Occipital lobe (tissue), 2 donors: ENCODE data around the gene MRPL4. TPM values are rescaled to one million over a fixed set of nuclear protein-coding genes. Genes with fewer than 3 reads are reported as not detected.

Experiments used
- small RNA-seq: library from RNA; depleted of rRNA; stranded (forward); fragments of <200 nt; gene quantifications from one replicate; pipeline ENCODE3, GENCODE V24; 2014
- total RNA-seq: library from RNA; depleted of rRNA; stranded (reverse); fragments of >200 nt; gene quantifications from one replicate; pipeline ENCODE4 v1.2.3, GENCODE V29; 2014

MRPL4 gene
- total RNA-seq, 1 donor from 2014 or later, result 8.9 TPM

Small RNA genes lying within 50 kb of the gene (small RNA-seq; reads per million reads assigned to genes)
- gene AC011511.1, result not detected
- not detected for gene MIR4322

Other genes starting within 250 kb of the MRPL4 start
- 1.2 TPM for gene COL5A3, start 241.7 kb upstream of the MRPL4 start, total RNA-seq
- not detected for gene RDH8, start 238.7 kb upstream of the MRPL4 start, total RNA-seq
- 5.0 TPM for gene SHFL, start 165.9 kb upstream of the MRPL4 start, total RNA-seq
- gene ANGPTL6, start 149.5 kb upstream of the MRPL4 start, total RNA-seq, result 0.47 TPM
- gene PPAN, start 145.9 kb upstream of the MRPL4 start, total RNA-seq, result 18.1 TPM
- gene P2RY11, start 140.5 kb upstream of the MRPL4 start, total RNA-seq, result 3.9 TPM
- gene EIF3G, start 132.3 kb upstream of the MRPL4 start, total RNA-seq, result 96.1 TPM
- gene DNMT1, start 57.3 kb upstream of the MRPL4 start, total RNA-seq, result 21.4 TPM
- gene S1PR2, start 20.9 kb upstream of the MRPL4 start, total RNA-seq, result 4.7 TPM
- 1.6 TPM for gene ICAM1, start 18.9 kb downstream of the MRPL4 start, total RNA-seq
- 0.16 TPM for gene ICAM4, start 34.7 kb downstream of the MRPL4 start, total RNA-seq
- 3.3 TPM for gene ICAM5, start 37.7 kb downstream of the MRPL4 start, total RNA-seq
- 1.6 TPM for gene ZGLP1, start 57.6 kb downstream of the MRPL4 start, total RNA-seq
- 14.7 TPM for gene FDX2, start 63.8 kb downstream of the MRPL4 start, total RNA-seq
- gene RAVER1, start 81.3 kb downstream of the MRPL4 start, total RNA-seq, result 3.0 TPM
- gene ICAM3, start 87.4 kb downstream of the MRPL4 start, total RNA-seq, result 0.94 TPM
- 26.5 TPM for gene TYK2, start 128.4 kb downstream of the MRPL4 start, total RNA-seq
- gene CDC37, start 151.3 kb downstream of the MRPL4 start, total RNA-seq, result 43.7 TPM
- gene PDE4A, start 168.3 kb downstream of the MRPL4 start, total RNA-seq, result 5.6 TPM